ENCODE data around the gene SDS.
"Not testable (repeated sequence)": the region's sequence is repeated elsewhere in the genome, so short reads cannot be mapped to it uniquely, and the experiment has no call there.

Gene SDS

GRCh38 chr12:113359133-113359938, 44.4 kb downstream of the SDS start:
- Histone ChIP-seq H3K4me2 (ENCODE audit: low read length) (peak overlapping the region; percentile 89), H4K20me1 (ENCODE audit: insufficient read depth, low read length) (no peaks in the 10 kb centered on the region), H3K4me3 (ENCODE audit: low read depth, low read length, poor library complexity, severe bottlenecking) (peak overlapping the region; percentile 83), H3K9ac (ENCODE audit: low read length) (peak overlapping the region; percentile 73), H3K9me2 (ENCODE audit: low read depth, low read length) (no peaks in the 10 kb centered on the region), H2AFZ (ENCODE audit: low read length) (no peak overlapping the region), H3K36me3 (ENCODE audit: insufficient read depth, low read length) (no peaks in the 10 kb centered on the region), H3K79me2 (ENCODE audit: insufficient read depth, low read length) (no peaks in the 10 kb centered on the region), H3K9me3 (ENCODE audit: low read length) (no peaks in the 10 kb centered on the region), H3F3A (ENCODE audit: insufficient read depth, low read length) (peaks cover 4% of the 10 kb centered on the region; the same call in 1 of the 2 replicates), H3K27me3 (ENCODE audit: insufficient read depth, low read length) (no peaks in the 10 kb centered on the region), H3K27ac (ENCODE audit: low read depth, low read length, poor library complexity, severe bottlenecking) (no peak overlapping the region), H3K4me1 (ENCODE audit: insufficient read depth, low read length, severe bottlenecking) (peaks cover 15% of the 10 kb centered on the region)
- TF ChIP-seq, protein P1, sequence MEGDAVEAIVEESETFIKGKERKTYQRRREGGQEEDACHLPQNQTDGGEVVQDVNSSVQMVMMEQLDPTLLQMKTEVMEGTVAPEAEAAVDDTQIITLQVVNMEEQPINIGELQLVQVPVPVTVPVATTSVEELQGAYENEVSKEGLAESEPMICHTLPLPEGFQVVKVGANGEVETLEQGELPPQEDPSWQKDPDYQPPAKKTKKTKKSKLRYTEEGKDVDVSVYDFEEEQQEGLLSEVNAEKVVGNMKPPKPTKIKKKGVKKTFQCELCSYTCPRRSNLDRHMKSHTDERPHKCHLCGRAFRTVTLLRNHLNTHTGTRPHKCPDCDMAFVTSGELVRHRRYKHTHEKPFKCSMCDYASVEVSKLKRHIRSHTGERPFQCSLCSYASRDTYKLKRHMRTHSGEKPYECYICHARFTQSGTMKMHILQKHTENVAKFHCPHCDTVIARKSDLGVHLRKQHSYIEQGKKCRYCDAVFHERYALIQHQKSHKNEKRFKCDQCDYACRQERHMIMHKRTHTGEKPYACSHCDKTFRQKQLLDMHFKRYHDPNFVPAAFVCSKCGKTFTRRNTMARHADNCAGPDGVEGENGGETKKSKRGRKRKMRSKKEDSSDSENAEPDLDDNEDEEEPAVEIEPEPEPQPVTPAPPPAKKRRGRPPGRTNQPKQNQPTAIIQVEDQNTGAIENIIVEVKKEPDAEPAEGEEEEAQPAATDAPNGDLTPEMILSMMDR (IDR thresholded peaks at IDR 0.05; ENCODE audit: low read length) = no peak
- no peak for TF ChIP-seq EZH2 (IDR thresholded peaks at IDR 0.05; ENCODE audit: borderline replicate concordance, low read length)

DNA sequence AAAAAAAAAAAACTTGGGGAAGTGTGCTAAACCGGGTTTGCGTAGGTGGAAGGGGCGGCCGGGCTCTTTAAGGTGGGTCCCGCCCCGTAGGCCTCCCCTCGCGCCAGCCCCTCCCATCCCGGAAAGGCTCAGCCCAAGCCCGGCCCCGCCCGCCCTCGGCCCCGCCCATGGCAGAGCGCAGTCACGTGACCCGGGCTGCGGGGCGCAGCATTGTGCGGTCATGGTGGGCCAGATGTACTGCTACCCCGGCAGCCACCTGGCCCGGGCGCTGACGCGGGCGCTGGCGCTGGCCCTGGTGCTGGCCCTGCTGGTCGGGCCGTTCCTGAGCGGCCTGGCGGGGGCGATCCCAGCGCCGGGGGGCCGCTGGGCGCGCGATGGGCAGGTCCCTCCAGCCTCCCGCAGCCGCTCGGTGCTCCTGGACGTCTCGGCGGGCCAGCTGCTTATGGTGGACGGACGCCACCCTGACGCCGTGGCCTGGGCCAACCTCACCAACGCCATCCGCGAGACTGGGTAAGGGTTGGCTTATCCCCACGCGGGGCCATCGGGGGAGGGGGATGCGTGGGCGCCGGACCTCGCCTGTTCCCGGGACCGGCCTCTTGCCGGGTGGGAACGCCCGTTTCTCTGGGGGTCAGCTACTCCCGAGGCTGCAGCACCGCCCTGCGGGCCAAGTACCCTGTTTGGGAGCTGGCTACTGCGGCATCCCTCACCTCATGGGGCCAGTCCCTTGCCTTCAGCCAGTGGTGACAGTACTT, 45.1 kb downstream of the SDS start, which contains the start of gene PLBD2:
TSS of gene PLBD2 (plus strand) at position 207 of the 752 bp plus-strand sequence. CDS start at position 221, 14 bp downstream.
- H3K36me3 ChIP-seq (ENCODE audit: insufficient read depth, low read length) = no peaks in the 10 kb centered on the region
- no peaks in the 10 kb centered on the region for H3K9me2 ChIP-seq (ENCODE audit: low read depth, low read length)
- H3K4me2 ChIP-seq (ENCODE audit: low read length) = peak within 1 kb of the TSS; percentile 89
- no peaks in the 10 kb centered on the region for H3K27me3 ChIP-seq (ENCODE audit: insufficient read depth, low read length)
- peaks cover 4% of the 10 kb centered on the region; the same call in 1 of the 2 replicates for H3F3A ChIP-seq (ENCODE audit: insufficient read depth, low read length)
- H3K9me3 ChIP-seq (ENCODE audit: low read length) = no peaks in the 10 kb centered on the region
- H3K4me1 ChIP-seq (ENCODE audit: insufficient read depth, low read length, severe bottlenecking) = peaks cover 15% of the 10 kb centered on the region
- no peaks in the 10 kb centered on the region for H4K20me1 ChIP-seq (ENCODE audit: insufficient read depth, low read length)
- H3K27ac ChIP-seq (ENCODE audit: low read depth, low read length, poor library complexity, severe bottlenecking) = no peak within 1 kb of the TSS
- H3K79me2 ChIP-seq (ENCODE audit: insufficient read depth, low read length) = no peaks in the 10 kb centered on the region
- peak within 1 kb of the TSS; percentile 73 for H3K9ac ChIP-seq (ENCODE audit: low read length)
- no peak for TF ChIP-seq EZH2 (IDR thresholded peaks at IDR 0.05; ENCODE audit: borderline replicate concordance, low read length)
- TF ChIP-seq, protein P1 (IDR thresholded peaks at IDR 0.05; ENCODE audit: low read length) = no peak
- peak within 1 kb of the TSS; percentile 83 for H3K4me3 ChIP-seq (ENCODE audit: low read depth, low read length, poor library complexity, severe bottlenecking)
- 0 out of 2 replicates have a peak within 1 kb of the TSS, but pooled peaks have one; percentile 44 for H2AFZ ChIP-seq (ENCODE audit: low read length)

GRCh38 chr12:113354192-113354591, 49.5 kb downstream of the SDS start:
- H3K9me2 ChIP-seq (ENCODE audit: low read depth, low read length); H3F3A ChIP-seq (ENCODE audit: insufficient read depth, low read length); H3K9me3 ChIP-seq (ENCODE audit: low read length); H3K4me1 ChIP-seq (ENCODE audit: insufficient read depth, low read length, severe bottlenecking); H3K27me3 ChIP-seq (ENCODE audit: insufficient read depth, low read length); H3K79me2 ChIP-seq (ENCODE audit: insufficient read depth, low read length); H3K4me3 ChIP-seq (ENCODE audit: low read depth, low read length, poor library complexity, severe bottlenecking); H3K36me3 ChIP-seq (ENCODE audit: insufficient read depth, low read length); H3K9ac ChIP-seq (ENCODE audit: low read length); H4K20me1 ChIP-seq (ENCODE audit: insufficient read depth, low read length); H3K27ac ChIP-seq (ENCODE audit: low read depth, low read length, poor library complexity, severe bottlenecking); H3K4me2 ChIP-seq (ENCODE audit: low read length); H2AFZ ChIP-seq (ENCODE audit: low read length): not testable (repeated sequence)
